NCI-H2081 (cell line): ENCODE results near the gene C2orf42.
A peak's percentile ranks its signal among the peaks of the same experiment; 100 is the strongest.
"Not testable (repeated sequence)": the region's sequence is repeated elsewhere in the genome, so short reads cannot be mapped to it uniquely, and the experiment has no call there.

Experiments used
- DNase-seq, 2 experiments: peaks; one replicate each; lab custom pipeline; 2025; lab: John Stamatoyannopoulos, UW

The C2orf42 gene

GRCh38 chr2:70132244-70133126, 58.3 kb downstream of the C2orf42 start:
- DNase-seq = peak; percentile 36 to 75

DNA sequence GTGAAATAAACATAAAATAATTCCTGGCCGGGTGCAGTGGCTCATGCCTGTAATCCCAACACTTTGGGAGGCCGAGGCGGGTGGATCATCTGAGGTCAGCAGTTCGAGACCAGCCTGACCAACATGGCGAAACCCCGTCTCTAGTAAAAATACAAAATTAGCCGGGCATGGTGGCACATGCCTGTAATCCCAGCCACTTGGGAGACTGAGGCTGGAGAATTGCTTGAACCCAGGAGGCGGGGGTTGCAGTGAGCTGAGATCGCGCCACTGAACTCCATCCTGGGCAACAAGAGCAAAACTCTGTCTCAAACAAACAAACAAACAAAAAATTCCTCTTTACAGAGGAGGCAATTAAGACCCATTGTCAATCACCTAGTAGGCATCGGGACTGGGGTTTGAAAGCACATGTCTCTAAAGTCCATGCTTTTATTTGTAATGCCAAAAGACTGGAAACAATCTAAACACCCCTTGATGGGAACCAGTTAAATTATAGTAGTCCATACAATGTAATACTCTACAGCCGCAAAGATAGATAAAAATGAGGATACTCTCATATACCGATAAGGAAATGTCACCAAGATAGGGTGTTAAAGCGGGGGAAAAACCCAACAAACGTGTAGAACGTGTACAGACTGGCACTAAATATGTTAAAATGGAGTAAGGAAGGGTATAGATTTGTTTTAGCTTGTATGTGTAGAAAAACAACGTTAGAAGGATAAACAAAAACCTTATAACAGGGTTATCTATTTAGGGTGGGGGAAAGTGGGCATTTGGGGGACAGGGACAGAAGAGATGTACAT, 59.3 kb downstream of the C2orf42 start:
- not testable (repeated sequence) for DNase-seq

DNA sequence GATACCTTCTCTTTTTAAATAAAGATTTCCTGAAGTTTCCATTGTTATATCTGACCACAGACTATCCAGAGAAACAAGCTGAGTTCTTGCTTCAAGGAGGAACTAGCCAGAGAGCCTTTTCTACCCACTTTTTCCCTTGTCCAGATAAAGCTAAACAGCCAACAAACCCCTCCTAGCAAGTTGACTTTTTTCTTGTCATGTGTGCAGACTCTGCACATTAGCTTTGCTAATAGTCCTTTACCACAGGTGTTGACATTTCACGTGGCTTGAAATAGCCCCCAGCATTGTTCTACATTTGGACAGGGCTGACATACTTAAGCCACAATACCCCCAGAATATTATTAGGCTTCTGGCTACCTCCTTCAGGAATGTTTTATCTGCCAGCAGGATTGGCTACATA, 62.8 kb downstream of the C2orf42 start:
- no peak for DNase-seq

GRCh38 chr2:70126413-70126812, 64.4 kb downstream of the C2orf42 start:
- DNase-seq = no peak

DNA sequence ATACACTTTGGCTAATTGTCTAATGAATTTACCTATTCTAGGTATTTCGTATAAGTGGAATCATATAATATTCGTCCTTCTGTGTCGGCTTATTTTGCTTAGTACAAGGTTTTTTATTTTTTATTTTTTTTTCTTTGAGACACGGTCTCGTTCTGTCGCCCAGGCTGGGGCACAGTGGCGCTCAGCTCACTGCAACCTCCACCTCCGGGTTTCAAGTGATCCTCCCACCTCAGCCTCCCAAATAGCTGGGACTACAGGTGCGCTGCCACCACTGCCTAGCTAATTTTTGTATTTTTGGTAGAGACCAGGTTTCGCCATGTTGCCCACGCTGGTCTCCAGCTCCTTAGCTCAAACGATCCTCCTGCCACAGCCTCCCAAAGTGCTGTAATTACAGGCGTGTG, 65.3 kb downstream of the C2orf42 start:
- DNase-seq = no peak

GRCh38 chr2:70124983-70125480, 65.8 kb downstream of the C2orf42 start:
- peak; percentile 41 to 62 for DNase-seq

- DNase-seq = no peak
Observed at GRCh38 chr2:70123829-70124116, 67.0 kb downstream of the C2orf42 start.

DNA sequence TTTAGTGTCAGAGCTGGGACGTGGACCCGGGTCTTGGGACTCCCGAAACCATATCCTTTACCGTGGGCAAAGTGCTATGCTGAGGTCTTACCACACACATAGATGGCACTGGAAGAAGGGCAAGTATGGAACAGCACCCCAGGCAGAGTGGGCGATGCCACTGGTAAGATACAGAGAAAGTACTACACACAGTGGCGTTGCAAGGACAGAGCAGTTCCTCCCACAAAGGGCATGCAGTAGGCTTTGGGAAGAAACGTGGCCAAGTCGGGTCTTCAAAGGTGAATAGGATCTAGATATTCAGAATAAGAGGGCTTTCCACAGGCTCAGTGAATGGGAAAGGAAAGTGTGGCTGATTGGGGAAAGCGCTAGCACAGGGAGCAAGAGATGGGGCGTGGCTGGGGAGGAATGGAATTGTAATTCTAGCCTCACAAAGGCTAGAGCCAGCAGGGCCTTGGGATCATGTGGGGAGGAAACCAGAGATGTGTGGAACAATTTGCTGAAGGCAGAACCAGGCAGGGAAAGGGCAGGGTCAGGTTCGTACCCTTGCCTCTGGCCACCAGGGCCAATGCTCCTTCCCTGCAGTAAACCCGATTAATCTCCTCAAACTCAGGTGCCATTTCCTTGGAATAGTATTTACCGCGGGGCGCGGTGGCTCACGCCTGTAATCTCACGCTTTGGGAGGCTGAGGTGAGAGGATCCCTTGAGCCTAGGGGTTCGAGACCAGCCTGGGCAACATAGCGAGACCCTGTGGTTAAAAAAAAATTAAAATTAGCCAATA, 67.6 kb downstream of the C2orf42 start:
- no peak for DNase-seq

- no peak for DNase-seq
Observed at GRCh38 chr2:70122470-70122869, 68.3 kb downstream of the C2orf42 start.

GRCh38 chr2:70121627-70122372, 69.0 kb downstream of the C2orf42 start:
- no peak for DNase-seq

DNA sequence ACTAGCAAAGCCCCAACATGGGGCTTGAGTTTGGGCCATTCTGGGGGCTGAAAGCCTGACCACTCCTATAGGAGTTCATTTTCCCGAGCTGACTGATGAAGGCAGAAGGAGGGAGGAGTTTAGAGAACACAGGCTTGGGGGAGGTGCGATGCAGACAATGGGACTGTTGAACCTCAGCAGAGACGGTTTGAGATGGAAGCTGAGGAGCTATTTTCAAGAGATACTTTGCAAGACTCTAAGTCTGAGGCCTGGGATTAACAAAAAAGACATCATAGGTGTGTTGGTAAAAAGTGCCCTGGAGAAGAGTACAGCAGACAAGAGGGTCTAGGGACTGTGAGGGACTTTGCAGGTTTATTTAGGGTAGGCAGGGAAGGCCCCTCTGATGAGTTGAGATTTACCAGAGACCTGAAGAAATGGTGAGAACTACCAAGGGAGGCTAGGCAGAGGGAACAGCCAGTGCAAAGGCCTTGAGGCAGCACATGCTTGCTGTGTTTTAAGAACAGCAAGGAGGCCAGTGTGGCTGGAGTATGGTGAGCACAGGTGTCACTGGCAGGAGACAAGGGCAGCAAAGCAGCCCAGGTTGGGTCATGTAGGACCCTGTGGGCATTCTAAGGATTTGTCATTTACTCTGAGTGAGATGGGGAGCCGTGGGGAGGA, 71.9 kb downstream of the C2orf42 start:
- no peak for DNase-seq

GRCh38 chr2:70116936-70117552, 73.8 kb downstream of the C2orf42 start:
- DNase-seq = no peak

GRCh38 chr2:70115646-70116442, 75.0 kb downstream of the C2orf42 start:
- no peak for DNase-seq

DNA sequence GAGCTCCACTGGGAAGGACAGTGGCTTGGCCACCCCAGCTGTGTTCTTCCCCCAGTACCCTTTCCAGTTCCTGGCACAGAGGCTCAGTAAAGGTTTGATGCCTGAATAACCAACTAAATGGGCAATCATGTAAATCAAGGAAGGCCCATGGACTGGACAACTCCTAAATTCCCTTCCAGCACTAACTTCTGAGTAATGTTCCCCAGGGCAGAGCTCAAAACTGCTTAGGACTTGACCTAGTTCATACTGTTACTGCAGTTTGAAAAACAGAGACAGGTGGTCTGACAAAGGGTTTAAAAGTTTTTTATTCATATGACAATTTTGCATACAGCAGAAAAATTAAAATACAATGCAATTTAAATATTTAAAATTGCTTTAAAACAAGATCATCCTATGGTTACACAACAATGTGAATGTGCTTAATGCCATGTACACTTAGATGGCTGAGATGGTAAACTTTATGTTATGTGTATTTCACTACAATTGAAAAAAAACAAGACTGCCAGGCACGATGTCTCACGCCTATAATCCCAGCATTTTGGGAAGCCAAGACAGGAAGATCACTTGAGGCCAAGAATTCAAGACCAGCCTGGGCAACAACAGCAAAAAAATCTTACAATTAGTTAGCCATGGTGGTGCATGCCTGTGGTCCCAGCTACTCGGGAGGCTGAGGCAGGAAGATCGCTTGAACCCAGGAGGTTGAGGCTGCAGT, 77.3 kb downstream of the C2orf42 start:
- no peak for DNase-seq

DNA sequence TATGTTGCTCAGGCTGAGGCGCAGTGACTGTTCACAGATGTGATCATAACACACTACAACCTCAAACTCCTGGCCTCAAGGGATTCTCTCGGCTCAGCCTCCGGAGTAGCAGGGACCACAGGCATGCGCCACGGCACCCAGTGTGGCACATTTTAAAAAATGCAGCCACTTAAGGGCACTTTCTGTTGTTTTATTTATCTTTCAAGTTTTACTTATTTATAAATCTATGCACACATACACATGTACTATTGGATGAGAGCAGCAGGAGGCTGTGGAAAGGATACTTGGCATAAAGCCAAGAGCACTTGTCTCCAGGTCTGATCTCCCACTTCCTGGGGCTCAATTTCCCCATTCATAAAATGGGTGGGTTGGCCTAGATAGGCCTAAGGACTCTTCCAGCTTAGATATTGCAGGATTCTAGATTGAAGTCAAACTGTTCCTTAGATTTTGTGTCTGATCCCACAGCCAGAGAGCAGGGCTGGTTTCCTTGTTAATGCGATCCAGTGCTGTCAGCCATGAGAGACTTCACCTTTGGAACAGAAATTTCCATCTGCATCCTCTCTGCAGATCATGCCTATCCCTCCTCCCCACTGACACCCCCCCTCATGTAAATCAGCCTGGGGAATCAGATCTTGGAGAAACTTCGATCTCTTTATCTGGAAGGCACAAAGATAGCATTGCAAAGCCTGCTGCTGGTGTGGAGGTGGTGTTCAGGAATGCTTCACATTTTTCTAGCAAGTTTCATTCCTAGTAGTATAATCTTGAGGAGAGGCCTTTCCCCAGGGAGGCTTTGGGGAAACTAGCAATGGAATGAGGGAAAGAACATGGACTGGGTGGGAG, 78.8 kb downstream of the C2orf42 start:
- DNase-seq = no peak

GRCh38 chr2:70110397-70110796, 80.4 kb downstream of the C2orf42 start:
- DNase-seq = not testable (repeated sequence)

GRCh38 chr2:70106138-70106537, 84.7 kb downstream of the C2orf42 start:
- DNase-seq = not testable (repeated sequence)
